ENCODE data around the gene MR1.

The MR1 gene

DNA sequence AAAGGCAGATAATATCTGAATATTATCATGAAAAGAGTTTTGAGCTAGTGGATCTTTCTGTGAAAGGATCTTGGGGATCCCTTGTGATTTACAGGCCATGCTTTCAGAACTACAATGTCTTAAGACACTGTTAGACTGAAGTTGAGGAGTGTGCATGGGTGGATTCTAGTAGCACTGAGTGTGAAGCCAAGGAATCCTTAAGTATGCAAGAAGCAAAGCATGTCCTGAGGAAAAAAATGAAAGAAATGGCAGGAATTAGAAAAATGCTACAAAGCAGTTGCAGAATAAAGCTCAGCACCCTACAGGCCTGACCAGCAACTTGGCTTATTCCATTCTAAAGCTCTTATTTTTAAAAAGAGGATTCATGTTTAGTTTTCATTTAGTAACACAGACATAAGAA, 23.0 kb upstream of the MR1 start:
- peak; percentile 65 for DNase-seq (ENCODE audit: low read depth)
- TF ChIP-seq, protein P1, sequence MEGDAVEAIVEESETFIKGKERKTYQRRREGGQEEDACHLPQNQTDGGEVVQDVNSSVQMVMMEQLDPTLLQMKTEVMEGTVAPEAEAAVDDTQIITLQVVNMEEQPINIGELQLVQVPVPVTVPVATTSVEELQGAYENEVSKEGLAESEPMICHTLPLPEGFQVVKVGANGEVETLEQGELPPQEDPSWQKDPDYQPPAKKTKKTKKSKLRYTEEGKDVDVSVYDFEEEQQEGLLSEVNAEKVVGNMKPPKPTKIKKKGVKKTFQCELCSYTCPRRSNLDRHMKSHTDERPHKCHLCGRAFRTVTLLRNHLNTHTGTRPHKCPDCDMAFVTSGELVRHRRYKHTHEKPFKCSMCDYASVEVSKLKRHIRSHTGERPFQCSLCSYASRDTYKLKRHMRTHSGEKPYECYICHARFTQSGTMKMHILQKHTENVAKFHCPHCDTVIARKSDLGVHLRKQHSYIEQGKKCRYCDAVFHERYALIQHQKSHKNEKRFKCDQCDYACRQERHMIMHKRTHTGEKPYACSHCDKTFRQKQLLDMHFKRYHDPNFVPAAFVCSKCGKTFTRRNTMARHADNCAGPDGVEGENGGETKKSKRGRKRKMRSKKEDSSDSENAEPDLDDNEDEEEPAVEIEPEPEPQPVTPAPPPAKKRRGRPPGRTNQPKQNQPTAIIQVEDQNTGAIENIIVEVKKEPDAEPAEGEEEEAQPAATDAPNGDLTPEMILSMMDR (IDR thresholded peaks at IDR 0.05; ENCODE audit: low read length, missing control alignments): no peak
- H3K4me3 ChIP-seq (replicated peaks; ENCODE audit: low read depth, low read length): no peak overlapping the region

DNA sequence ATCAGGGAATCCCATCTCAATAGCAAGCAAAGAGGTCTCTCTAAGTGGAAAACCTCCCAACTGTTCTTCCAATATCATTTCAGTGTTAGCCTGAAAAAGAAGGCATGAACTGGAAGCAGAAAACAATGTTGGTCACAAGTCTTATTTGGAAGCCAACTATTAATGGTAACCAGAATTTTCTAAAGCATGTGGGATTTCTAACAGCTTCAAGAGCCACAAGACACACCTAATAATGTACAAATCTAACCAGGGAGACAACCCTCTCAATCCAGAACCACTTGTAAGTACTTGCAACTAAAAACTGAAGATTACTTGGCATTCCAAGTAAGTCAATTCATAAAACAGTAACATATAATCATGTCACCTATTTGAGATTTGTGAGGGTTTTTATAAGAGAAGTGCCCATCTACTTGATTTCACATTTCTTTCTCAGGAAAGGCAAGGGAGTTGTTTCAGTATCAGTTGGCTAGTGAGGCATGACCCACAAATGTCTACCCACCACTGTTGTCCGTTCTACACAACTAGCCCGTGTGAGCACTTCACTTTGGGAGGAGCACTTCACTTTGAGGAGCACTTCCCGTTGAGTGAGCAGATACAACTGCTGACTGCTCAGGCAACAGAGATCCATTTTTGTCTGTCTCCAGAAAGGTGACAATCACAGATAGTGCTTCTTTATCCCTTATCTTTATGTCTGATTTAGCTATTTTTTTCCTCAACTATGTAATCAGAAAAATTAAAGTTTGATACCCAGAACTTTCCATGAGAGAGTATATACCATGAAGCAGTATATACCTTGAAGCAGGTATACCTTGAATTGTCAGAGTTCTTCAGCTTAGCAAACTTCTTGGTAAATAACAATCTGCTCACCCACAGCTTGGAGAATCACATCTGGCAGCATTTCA, 22.2 kb upstream of the MR1 start:
- DNase-seq (ENCODE audit: low read depth): no peak
- TF ChIP-seq, protein P1 (IDR thresholded peaks at IDR 0.05; ENCODE audit: low read length, missing control alignments): no peak

GRCh38 chr1:181012203-181012745, 21.5 kb upstream of the MR1 start:
- no peak overlapping the region for H3K4me3 ChIP-seq (replicated peaks; ENCODE audit: low read depth, low read length)
- no peak for DNase-seq (ENCODE audit: low read depth)
- TF ChIP-seq, protein P1 (IDR thresholded peaks at IDR 0.05; ENCODE audit: low read length, missing control alignments): no peak

More for the DNA sequence above, 22.2 kb upstream of the MR1 start:
- no peak overlapping the region for H3K4me3 ChIP-seq (replicated peaks; ENCODE audit: low read depth, low read length)

DNA sequence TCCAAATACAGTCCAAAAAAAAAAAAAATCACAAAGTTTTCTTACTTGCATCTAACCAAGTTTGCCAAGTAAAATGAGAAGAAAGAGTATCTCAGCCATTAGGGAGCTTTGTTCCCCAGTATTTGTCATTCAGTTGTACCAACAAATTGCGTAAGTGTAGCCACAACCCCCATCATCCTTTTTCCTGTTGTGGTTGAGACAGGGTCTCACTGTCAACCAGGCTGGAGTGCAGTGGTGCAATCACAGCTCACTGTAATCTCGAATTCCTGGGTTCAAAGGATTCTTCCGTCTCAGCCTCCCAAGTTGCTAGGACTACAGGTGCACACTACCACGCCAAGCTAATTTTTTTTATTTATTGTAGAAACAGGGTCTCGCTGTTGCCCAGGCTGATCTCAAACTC, 20.6 kb upstream of the MR1 start:
- DNase-seq (ENCODE audit: low read depth): peak; percentile 54
- H3K4me3 ChIP-seq (replicated peaks; ENCODE audit: low read depth, low read length): no peak overlapping the region
- TF ChIP-seq, protein P1 (IDR thresholded peaks at IDR 0.05; ENCODE audit: low read length, missing control alignments): no peak

- DNase-seq (ENCODE audit: low read depth): no peak
These were observed 19.1 kb upstream of the MR1 start for GRCh38 chr1:181014477-181015250.

DNA sequence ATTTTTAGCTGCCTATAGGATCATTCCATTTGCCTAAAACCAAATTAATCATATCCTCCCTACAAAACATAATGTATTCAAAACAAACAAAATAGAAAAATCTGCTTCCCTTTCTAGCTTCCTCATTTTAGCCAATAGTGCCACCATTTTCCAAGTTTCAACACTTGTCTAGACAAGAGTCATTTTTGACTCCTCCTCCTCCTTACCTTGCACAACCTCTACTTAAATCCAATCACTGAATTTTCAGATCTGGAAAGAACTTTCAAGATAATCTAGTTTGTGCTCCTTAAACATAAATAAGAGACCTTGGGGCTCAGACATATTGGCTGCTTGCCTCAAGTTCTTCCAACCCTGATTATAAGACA, 18.6 kb upstream of the MR1 start:
- DNase-seq (ENCODE audit: low read depth): peak; percentile 29
- TF ChIP-seq, protein P1 (IDR thresholded peaks at IDR 0.05; ENCODE audit: low read length, missing control alignments): no peak
- H3K4me3 ChIP-seq (replicated peaks; ENCODE audit: low read depth, low read length): no peak overlapping the region

More at GRCh38 chr1:181014477-181015250, 19.1 kb upstream of the MR1 start:
- no peak overlapping the region for H3K4me3 ChIP-seq (replicated peaks; ENCODE audit: low read depth, low read length)
- TF ChIP-seq, protein P1 (IDR thresholded peaks at IDR 0.05; ENCODE audit: low read length, missing control alignments): no peak

Data from fibroblast of pulmonary artery (primary cell).